T-cell (primary cell): ENCODE data around the gene WARS2. TPM values are rescaled to one million over a fixed set of nuclear protein-coding genes. Genes with fewer than 3 reads are reported as not detected.
"Not testable (repeated sequence)": the region's sequence is repeated elsewhere in the genome, so short reads cannot be mapped to it uniquely, and the experiment has no call there.

Experiments
- ATAC-seq, 4 experiments: fragments of 200-7000 bp in 3 of 4; fragments of 150-1000 bp in 1 of 4; cut with Tn5 transposase; replicated peaks in 1 of 4; 1 replicate in 3 of 4; 2 replicates in 1 of 4; pipeline ENCODE4 v1.10.0; 2021; ENCODE audit warnings: moderate library complexity in 3 of 4, mild to moderate bottlenecking in 2 of 4, moderate number of reproducible peaks in 1 of 4
- CTCF ChIA-PET, 2 donors: fragments of 300-600 bp; sonication (Branson Sonifier 250); formaldehyde crosslinking; loops; one replicate each; lab custom pipeline; 2022; ENCODE audit warnings: antibody characterized with exemption in 2 of 2; lab: Charles Lee
- POLR2A ChIA-PET, 2 donors: fragments of 300-600 bp; sonication (Branson Sonifier 250); formaldehyde crosslinking; loops; one replicate each; lab custom pipeline; 2022; ENCODE audit warnings: antibody characterized with exemption in 2 of 2; lab: Charles Lee
- DNase-seq, 35 experiments: peaks; one replicate each; pipeline versions ENCODE4 v3.0.0 to v3.0.0-alpha.2; 2013 to 2023
- H3K27ac ChIP-seq: one replicate; pipeline ENCODE4 v1.5.1; 2013; ENCODE audit warnings: low read length
- H3K27me3 ChIP-seq, 2 experiments: replicated peaks in 1 of 2; 1 replicate in 1 of 2; 2 replicates in 1 of 2; pipeline versions ENCODE4 v1.6.1 to v1.7.0; 2013; ENCODE audit warnings: low read length in 1 of 2, mixed read lengths in 1 of 2; ENCODE audit not compliant: control insufficient read depth in 2 of 2, insufficient read depth in 2 of 2; ENCODE audit errors: extremely low read depth in 1 of 2
- H3K36me3 ChIP-seq, 2 donors: 1 replicate in 1 of 2; 2 replicates in 1 of 2; pipeline versions ENCODE4 v1.6.1 to v1.7.0; 2013; ENCODE audit warnings: low read length in 1 of 2; ENCODE audit not compliant: control insufficient read depth in 2 of 2, insufficient read depth in 1 of 2; ENCODE audit errors: extremely low read depth in 1 of 2
- H3K4me1 ChIP-seq, 2 experiments: 1 replicate in 1 of 2; 2 replicates in 1 of 2; pipeline versions ENCODE4 v1.6.1 to v1.7.0; 2013; ENCODE audit warnings: low read length in 2 of 2, mixed read lengths in 1 of 2; ENCODE audit not compliant: insufficient read depth in 2 of 2, control insufficient read depth in 1 of 2; ENCODE audit errors: extremely low read depth in 1 of 2
- H3K4me3 ChIP-seq, 2 donors: 1 replicate in 1 of 2; 2 replicates in 1 of 2; pipeline versions ENCODE4 v1.5.1 to v1.7.0; 2013; ENCODE audit warnings: mild to moderate bottlenecking in 2 of 2, low read length in 1 of 2, moderate library complexity in 1 of 2; ENCODE audit not compliant: control insufficient read depth in 1 of 2; ENCODE audit errors: extremely low read depth in 1 of 2
- H3K9me3 ChIP-seq: 2 replicates; pipeline ENCODE4 v1.7.0; 2013
- H3K27ac Mint-ChIP-seq, 2 donors: one replicate each; pipeline ENCODE4 v1.8.0; 2020 to 2021; ENCODE audit warnings: mild to moderate bottlenecking in 2 of 2, mixed read lengths in 2 of 2
- H3K27me3 Mint-ChIP-seq, 2 donors: one replicate each; pipeline ENCODE4 v1.8.0; 2021 to 2022; ENCODE audit warnings: mixed read lengths in 2 of 2
- H3K36me3 Mint-ChIP-seq: one replicate; pipeline ENCODE4 v1.8.0; 2021; ENCODE audit warnings: mixed read lengths
- H3K4me1 Mint-ChIP-seq, 3 donors: one replicate each; pipeline ENCODE4 v1.8.0; 2020 to 2022; ENCODE audit warnings: mixed read lengths in 3 of 3, mild to moderate bottlenecking in 1 of 3
- H3K4me3 Mint-ChIP-seq, 3 donors: one replicate each; pipeline ENCODE4 v1.8.0; 2020 to 2022; ENCODE audit warnings: mild to moderate bottlenecking in 3 of 3, mixed read lengths in 3 of 3, moderate library complexity in 3 of 3
- H3K9me3 Mint-ChIP-seq, 3 donors: one replicate each; pipeline ENCODE4 v1.8.0; 2020 to 2022; ENCODE audit warnings: mixed read lengths in 3 of 3
- WGBS: methylation state at CpG from one replicate; pipeline ENCODE4 v1.1.5; 2013; ENCODE audit warnings: missing lambda C conversion rate; ENCODE audit not compliant: insufficient coverage; 5-methylcytosine and 5-hydroxymethylcytosine counted together
- total RNA-seq, 35 experiments: library from RNA in 6 of 35; stranded (reverse) in 6 of 35; fragments of 120-200 nt in 1 of 35; gene quantifications; one replicate each; pipeline versions ENCODE4 v1.2.1 to v1.2.4 and lab custom pipeline; 2013 to 2026

The WARS2 gene
- total RNA-seq, 5 donors from 2014 or later (not counting 1 experiment from before 2014, with no cell fraction given) = 6.6 to 32.4 (median 8.5) TPM

GRCh38 chr1:119121872-119122271 lies 18.6 kb downstream of the WARS2 start:
- CTCF ChIA-PET, H3K4me3 Mint-ChIP-seq, ATAC-seq, DNase-seq, H3K9me3 ChIP-seq, H3K36me3 ChIP-seq, H3K4me1 ChIP-seq, H3K4me3 ChIP-seq, H3K27ac Mint-ChIP-seq, H3K27ac ChIP-seq, H3K27me3 ChIP-seq, POLR2A ChIA-PET, H3K27me3 Mint-ChIP-seq: not testable (repeated sequence)
- peaks cover 12 to 37% (median 16%) of the 10 kb centered on the region in 3 donors for H3K9me3 Mint-ChIP-seq
- no CpG with 5 or more reads among the region's 1 CpG for WGBS
- H3K4me1 Mint-ChIP-seq = peaks cover 3 to 14% (median 3%) of the 10 kb centered on the region in 3 donors
- peaks cover 60% of the 10 kb centered on the region for H3K36me3 Mint-ChIP-seq

- H3K27ac Mint-ChIP-seq = no peak overlapping the region
- Histone ChIP-seq H3K4me3 (no peak overlapping the region), H3K4me1 (no peaks in the 10 kb centered on the region), H3K36me3 (no peaks in the 10 kb centered on the region), H3K27me3 (no peaks in the 10 kb centered on the region), H3K27ac (no peak overlapping the region), H3K9me3 (no peaks in the 10 kb centered on the region)
- H3K4me1 Mint-ChIP-seq = peaks cover 3 to 16% (median 3%) of the 10 kb centered on the region in 3 donors
- H3K36me3 Mint-ChIP-seq = peaks cover 52% of the 10 kb centered on the region
- CTCF ChIA-PET = no interaction called here
- WGBS = 75% methylated on average over 4 of the region's 7 CpGs
- no peaks in the 10 kb centered on the region for H3K27me3 Mint-ChIP-seq
- H3K4me3 Mint-ChIP-seq = no peak overlapping the region
- no peak for ATAC-seq
- no peak for DNase-seq
- POLR2A ChIA-PET = no interaction called here
- peaks cover 18 to 36% (median 32%) of the 10 kb centered on the region in 3 donors for H3K9me3 Mint-ChIP-seq
These were observed 23.7 kb downstream of the WARS2 start for GRCh38 chr1:119116725-119117124.

- Mint-ChIP-seq H3K9me3 (peaks cover 18 to 31% (median 30%) of the 10 kb centered on the region in 3 donors), H3K4me3 (no peak overlapping the region), H3K27ac (no peak overlapping the region), H3K36me3 (peaks cover 46% of the 10 kb centered on the region), H3K4me1 (peaks cover 3 to 12% (median 3%) of the 10 kb centered on the region in 3 donors), H3K27me3 (no peaks in the 10 kb centered on the region)
- no peaks in the 10 kb centered on the region for H3K4me1 ChIP-seq
- WGBS = no CpG with 5 or more reads among the region's 3 CpGs
- no peak overlapping the region for H3K4me3 ChIP-seq
- ChIA-PET POLR2A (no interaction called here), CTCF (no interaction called here)
- H3K27me3 ChIP-seq = no peaks in the 10 kb centered on the region
- no peaks in the 10 kb centered on the region for H3K36me3 ChIP-seq
- ATAC-seq (no peak), DNase-seq (no peak)
- no peak overlapping the region for H3K27ac ChIP-seq
- H3K9me3 ChIP-seq = no peaks in the 10 kb centered on the region
These were observed 24.7 kb downstream of the WARS2 start for GRCh38 chr1:119115736-119116135.

- H3K36me3 Mint-ChIP-seq = peaks cover 43% of the 10 kb centered on the region
These were observed 25.1 kb downstream of the WARS2 start for GRCh38 chr1:119115311-119115710.

GRCh38 chr1:119114786-119115185 lies 25.7 kb downstream of the WARS2 start:
- ChIA-PET POLR2A (no interaction called here), CTCF (no interaction called here)
- DNase-seq (no peak), ATAC-seq (no peak)
- H3K36me3 Mint-ChIP-seq = peaks cover 38% of the 10 kb centered on the region
- H3K27me3 Mint-ChIP-seq = no peaks in the 10 kb centered on the region
- H3K4me3 Mint-ChIP-seq = no peak overlapping the region
- Histone ChIP-seq H3K4me3 (no peak overlapping the region), H3K9me3 (no peaks in the 10 kb centered on the region), H3K27ac (no peak overlapping the region), H3K36me3 (no peaks in the 10 kb centered on the region), H3K4me1 (no peaks in the 10 kb centered on the region), H3K27me3 (no peaks in the 10 kb centered on the region)
- H3K9me3 Mint-ChIP-seq = peaks cover 18 to 26% (median 24%) of the 10 kb centered on the region in 3 donors
- WGBS = 100% methylated on average over 1 of the region's 1 CpG
- H3K4me1 Mint-ChIP-seq = peaks cover under 1 to 9% (median 1%) of the 10 kb centered on the region in 3 donors
- no peak overlapping the region for H3K27ac Mint-ChIP-seq

More at GRCh38 chr1:119115311-119115710, 25.1 kb downstream of the WARS2 start:
- Mint-ChIP-seq H3K4me3 (no peak overlapping the region), H3K4me1 (peaks cover 1 to 9% (median 3%) of the 10 kb centered on the region in 3 donors), H3K9me3 (peaks cover 19 to 30% (median 29%) of the 10 kb centered on the region in 3 donors), H3K27me3 (no peaks in the 10 kb centered on the region), H3K27ac (no peak overlapping the region)
- no peak overlapping the region for H3K4me3 ChIP-seq
- no peak for ATAC-seq
- no peaks in the 10 kb centered on the region for H3K27me3 ChIP-seq
- POLR2A ChIA-PET = no interaction called here
- H3K4me1 ChIP-seq = no peaks in the 10 kb centered on the region
- H3K27ac ChIP-seq = no peak overlapping the region
- CTCF ChIA-PET = no interaction called here
- H3K9me3 ChIP-seq = no peaks in the 10 kb centered on the region
- DNase-seq = no peak
- H3K36me3 ChIP-seq = no peaks in the 10 kb centered on the region

GRCh38 chr1:119112791-119113190 lies 27.7 kb downstream of the WARS2 start:
- H3K36me3 Mint-ChIP-seq = peaks cover 39% of the 10 kb centered on the region
- POLR2A ChIA-PET = no interaction called here
- ATAC-seq = no peak
- no peaks in the 10 kb centered on the region for H3K27me3 Mint-ChIP-seq
- H3K27ac Mint-ChIP-seq = no peak overlapping the region
- H3K4me3 Mint-ChIP-seq = no peak overlapping the region
- DNase-seq = no peak
- WGBS = 100% methylated on average over 1 of the region's 1 CpG
- no peak overlapping the region for H3K4me3 ChIP-seq
- H3K9me3 Mint-ChIP-seq = peaks cover 15 to 28% (median 22%) of the 10 kb centered on the region in 3 donors
- no peaks in the 10 kb centered on the region for H3K36me3 ChIP-seq
- no peaks in the 10 kb centered on the region for H3K27me3 ChIP-seq
- H3K4me1 Mint-ChIP-seq = peaks cover 0 to 9% (median 1%) of the 10 kb centered on the region in 3 donors
- no peak overlapping the region for H3K27ac ChIP-seq
- CTCF ChIA-PET = no interaction called here
- H3K9me3 ChIP-seq = no peaks in the 10 kb centered on the region
- H3K4me1 ChIP-seq = no peaks in the 10 kb centered on the region

GRCh38 chr1:119112244-119112643 lies 28.2 kb downstream of the WARS2 start:
- DNase-seq (no peak), ATAC-seq (no peak)
- Histone ChIP-seq H3K27ac (no peak overlapping the region), H3K36me3 (no peaks in the 10 kb centered on the region), H3K9me3 (no peaks in the 10 kb centered on the region), H3K4me1 (no peaks in the 10 kb centered on the region), H3K27me3 (no peaks in the 10 kb centered on the region), H3K4me3 (no peak overlapping the region)
- Mint-ChIP-seq H3K27ac (no peak overlapping the region), H3K4me3 (no peak overlapping the region), H3K36me3 (peaks cover 44% of the 10 kb centered on the region), H3K4me1 (peaks cover 0 to 9% (median 1%) of the 10 kb centered on the region in 3 donors), H3K9me3 (peaks cover 21 to 33% (median 22%) of the 10 kb centered on the region in 3 donors), H3K27me3 (no peaks in the 10 kb centered on the region)
- 100% methylated on average over 1 of the region's 3 CpGs for WGBS
- ChIA-PET POLR2A (no interaction called here), CTCF (no interaction called here)
